CD8-positive, alpha-beta memory T cell (primary cell): ENCODE measurements around the gene PCSK4. TPM values are rescaled to one million over a fixed set of nuclear protein-coding genes. Genes with fewer than 3 reads are reported as not detected.
"Not testable (repeated sequence)": the region's sequence is repeated elsewhere in the genome, so short reads cannot be mapped to it uniquely, and the experiment has no call there.

ENCODE experiments used
- CTCF ChIA-PET: fragments of 350-600 bp; sonication (Branson Sonifier 250); formaldehyde crosslinking; loops from one replicate; lab custom pipeline; 2021; ENCODE audit warnings: antibody characterized with exemption; lab: Charles Lee
- POLR2A ChIA-PET: fragments of 350-600 bp; sonication (Branson Sonifier 250); formaldehyde crosslinking; loops from one replicate; lab custom pipeline; 2021; ENCODE audit warnings: antibody characterized with exemption; lab: Charles Lee
- DNase-seq, 5 donors: peaks; one replicate each; pipeline versions ENCODE4 v3.0.0 to v3.0.0-alpha.2; 2020 to 2022; ENCODE audit warnings: mixed read lengths in 1 of 5
- H3K27ac ChIP-seq: one replicate; pipeline ENCODE4 v1.7.0; 2013; ENCODE audit warnings: low read depth, mild to moderate bottlenecking, low read length, moderate library complexity
- H3K27me3 ChIP-seq: 2 replicates; pipeline ENCODE4 v1.7.0; 2013; ENCODE audit warnings: low read length, mild to moderate bottlenecking; ENCODE audit not compliant: insufficient read depth, poor library complexity, severe bottlenecking
- H3K36me3 ChIP-seq: 2 replicates; pipeline ENCODE4 v1.7.0; 2013; ENCODE audit warnings: mild to moderate bottlenecking, low read length, moderate library complexity; ENCODE audit not compliant: insufficient read depth
- H3K4me1 ChIP-seq: 2 replicates; pipeline ENCODE4 v1.7.0; 2013; ENCODE audit warnings: mild to moderate bottlenecking, low read length, moderate library complexity; ENCODE audit not compliant: insufficient read depth
- H3K4me3 ChIP-seq: 2 replicates; pipeline ENCODE4 v1.7.0; 2013; ENCODE audit warnings: mild to moderate bottlenecking, low read length
- H3K9me3 ChIP-seq: 2 replicates; pipeline ENCODE4 v1.7.0; 2013; ENCODE audit warnings: mild to moderate bottlenecking, low read length
- H3K27ac Mint-ChIP-seq, 8 donors: one replicate each; pipeline ENCODE4 v1.8.0; 2020 to 2021; ENCODE audit warnings: mixed read lengths in 8 of 8, mild to moderate bottlenecking in 6 of 8, inconsistent platforms in 3 of 8, moderate library complexity in 3 of 8
- H3K27me3 Mint-ChIP-seq, 2 donors: one replicate each; pipeline ENCODE4 v1.8.0; 2020 to 2021; ENCODE audit warnings: mixed read lengths in 2 of 2, mild to moderate bottlenecking in 1 of 2, moderate library complexity in 1 of 2
- H3K36me3 Mint-ChIP-seq, 3 donors: one replicate each; pipeline ENCODE4 v1.8.0; 2020 to 2021; ENCODE audit warnings: mixed read lengths in 3 of 3, inconsistent platforms in 1 of 3, mild to moderate bottlenecking in 1 of 3
- H3K4me1 Mint-ChIP-seq, 3 donors: one replicate each; pipeline ENCODE4 v1.8.0; 2020 to 2021; ENCODE audit warnings: mixed read lengths in 3 of 3, inconsistent platforms in 1 of 3, mild to moderate bottlenecking in 1 of 3
- H3K4me3 Mint-ChIP-seq, 7 donors: one replicate each; pipeline ENCODE4 v1.8.0; 2020 to 2021; ENCODE audit warnings: mixed read lengths in 7 of 7, mild to moderate bottlenecking in 6 of 7, moderate library complexity in 4 of 7, inconsistent platforms in 2 of 7
- H3K9me3 Mint-ChIP-seq, 5 donors: one replicate each; pipeline ENCODE4 v1.8.0; 2020 to 2022; ENCODE audit warnings: mixed read lengths in 5 of 5, mild to moderate bottlenecking in 3 of 5, moderate library complexity in 2 of 5, inconsistent platforms in 1 of 5
- polyA plus RNA-seq: library from polyadenylated mRNA; unstranded; fragments of 300-500 nt; fragmentation: Illumina TruSeq; gene quantifications from one replicate; pipeline ENCODE4 v1.2.3, GENCODE V29; 2021
- total RNA-seq, 2 experiments: library from RNA; stranded (reverse); gene quantifications; one replicate each; pipeline ENCODE4 v1.2.3, GENCODE V29; 2021

Gene PCSK4
- total and polyA plus RNA-seq, 3 experiments from 2014 or later = 1.0 to 1.3 (median 1.0) TPM

GRCh38 chr19:1441022-1441426 is 49.1 kb downstream of the PCSK4 start:
- Histone ChIP-seq H3K27me3 (peaks cover 4% of the 10 kb centered on the region), H3K4me3 (no peak overlapping the region), H3K27ac (no peak overlapping the region), H3K4me1 (peaks cover 36% of the 10 kb centered on the region), H3K36me3 (peaks cover 22% of the 10 kb centered on the region), H3K9me3 (no peaks in the 10 kb centered on the region)
- ChIA-PET POLR2A (interaction anchor here (0.6 to 0.9 kb wide), 2 partner anchors 22 to 645 kb away, joined by 3 to 6 read pairs; no protein-coding TSS in a partner anchor), CTCF (interaction anchor here (2.4 kb wide), 1 partner anchor 27 kb away, joined by 5 read pairs; no protein-coding TSS in a partner anchor)
- peak overlapping the region in 6 of 7 donors; percentile 53 to 99 (median 97) for H3K4me3 Mint-ChIP-seq
- H3K27ac Mint-ChIP-seq = peak overlapping the region in 4 of 8 donors; percentile 14 to 96 (median 44)
- peaks cover 2 to 46% (median 3%) of the 10 kb centered on the region in 3 donors for H3K36me3 Mint-ChIP-seq
- no peaks in the 10 kb centered on the region for H3K9me3 Mint-ChIP-seq
- H3K27me3 Mint-ChIP-seq = no peaks in the 10 kb centered on the region
- peaks cover 26 to 46% (median 36%) of the 10 kb centered on the region in 3 donors for H3K4me1 Mint-ChIP-seq
- no peak for DNase-seq

GRCh38 chr19:1440418-1440801 is 49.7 kb downstream of the PCSK4 start:
- peak overlapping the region; percentile 57 to 100 (median 97) for H3K4me3 Mint-ChIP-seq
- H3K27ac ChIP-seq = no peak overlapping the region
- peaks cover 22% of the 10 kb centered on the region for H3K36me3 ChIP-seq
- no peaks in the 10 kb centered on the region for H3K9me3 ChIP-seq
- H3K27me3 Mint-ChIP-seq = no peaks in the 10 kb centered on the region
- H3K36me3 Mint-ChIP-seq = peaks cover 3 to 50% (median 3%) of the 10 kb centered on the region in 3 donors
- DNase-seq = no peak
- H3K27ac Mint-ChIP-seq = peak overlapping the region in 6 of 8 donors; percentile 17 to 96 (median 62)
- H3K4me3 ChIP-seq = no peak overlapping the region
- H3K4me1 ChIP-seq = peaks cover 36% of the 10 kb centered on the region
- POLR2A ChIA-PET = interaction anchor here (0.9 kb wide), 1 partner anchor 22 kb away, joined by 3 read pairs; no protein-coding TSS in a partner anchor
- peaks cover 1% of the 10 kb centered on the region for H3K27me3 ChIP-seq
- H3K4me1 Mint-ChIP-seq = peaks cover 26 to 45% (median 36%) of the 10 kb centered on the region in 3 donors
- H3K9me3 Mint-ChIP-seq = no peaks in the 10 kb centered on the region
- CTCF ChIA-PET = interaction anchor here (2.4 kb wide), 1 partner anchor 26 kb away, joined by 5 read pairs; no protein-coding TSS in a partner anchor

GRCh38 chr19:1439525-1440417 is 50.4 kb downstream of the PCSK4 start:
- not testable (repeated sequence) for H3K9me3 ChIP-seq, H3K27me3 ChIP-seq, DNase-seq, H3K9me3 Mint-ChIP-seq, H3K27me3 Mint-ChIP-seq
- H3K4me3 Mint-ChIP-seq = peak overlapping the region; percentile 96 to 100 (median 97)
- Histone ChIP-seq H3K27ac (peak overlapping the region; percentile 91), H3K36me3 (peaks cover 22% of the 10 kb centered on the region), H3K4me3 (peak overlapping the region; percentile 89), H3K4me1 (peaks cover 35% of the 10 kb centered on the region)
- H3K36me3 Mint-ChIP-seq = peaks cover 3 to 56% (median 6%) of the 10 kb centered on the region in 3 donors
- CTCF ChIA-PET = interaction anchor here (2.4 kb wide), 1 partner anchor 26 kb away, joined by 5 read pairs; no protein-coding TSS in a partner anchor
- POLR2A ChIA-PET = interaction anchor here (0.9 kb wide), 1 partner anchor 21 kb away, joined by 3 read pairs; no protein-coding TSS in a partner anchor
- H3K27ac Mint-ChIP-seq = peak overlapping the region; percentile 54 to 98 (median 87)
- H3K4me1 Mint-ChIP-seq = peaks cover 25 to 38% (median 33%) of the 10 kb centered on the region in 3 donors

GRCh38 chr19:1438933-1439354 is 51.2 kb downstream of the PCSK4 start:
- H3K36me3 ChIP-seq = peaks cover 22% of the 10 kb centered on the region
- no peaks in the 10 kb centered on the region for H3K9me3 Mint-ChIP-seq
- H3K4me3 ChIP-seq = peak overlapping the region; percentile 89
- H3K4me1 Mint-ChIP-seq = peaks cover 23 to 35% (median 30%) of the 10 kb centered on the region in 3 donors
- DNase-seq = no peak
- ChIA-PET POLR2A (no interaction called here), CTCF (interaction anchor here (2.4 kb wide), 1 partner anchor 25 kb away, joined by 5 read pairs; no protein-coding TSS in a partner anchor)
- no peaks in the 10 kb centered on the region for H3K9me3 ChIP-seq
- H3K27me3 ChIP-seq = no peaks in the 10 kb centered on the region
- H3K36me3 Mint-ChIP-seq = peaks cover 3 to 60% (median 6%) of the 10 kb centered on the region in 3 donors
- peak overlapping the region; percentile 91 for H3K27ac ChIP-seq
- peaks cover 27% of the 10 kb centered on the region for H3K4me1 ChIP-seq
- H3K27ac Mint-ChIP-seq = peak overlapping the region; percentile 54 to 99 (median 97)
- no peaks in the 10 kb centered on the region for H3K27me3 Mint-ChIP-seq
- peak overlapping the region; percentile 96 to 100 (median 97) for H3K4me3 Mint-ChIP-seq

DNA sequence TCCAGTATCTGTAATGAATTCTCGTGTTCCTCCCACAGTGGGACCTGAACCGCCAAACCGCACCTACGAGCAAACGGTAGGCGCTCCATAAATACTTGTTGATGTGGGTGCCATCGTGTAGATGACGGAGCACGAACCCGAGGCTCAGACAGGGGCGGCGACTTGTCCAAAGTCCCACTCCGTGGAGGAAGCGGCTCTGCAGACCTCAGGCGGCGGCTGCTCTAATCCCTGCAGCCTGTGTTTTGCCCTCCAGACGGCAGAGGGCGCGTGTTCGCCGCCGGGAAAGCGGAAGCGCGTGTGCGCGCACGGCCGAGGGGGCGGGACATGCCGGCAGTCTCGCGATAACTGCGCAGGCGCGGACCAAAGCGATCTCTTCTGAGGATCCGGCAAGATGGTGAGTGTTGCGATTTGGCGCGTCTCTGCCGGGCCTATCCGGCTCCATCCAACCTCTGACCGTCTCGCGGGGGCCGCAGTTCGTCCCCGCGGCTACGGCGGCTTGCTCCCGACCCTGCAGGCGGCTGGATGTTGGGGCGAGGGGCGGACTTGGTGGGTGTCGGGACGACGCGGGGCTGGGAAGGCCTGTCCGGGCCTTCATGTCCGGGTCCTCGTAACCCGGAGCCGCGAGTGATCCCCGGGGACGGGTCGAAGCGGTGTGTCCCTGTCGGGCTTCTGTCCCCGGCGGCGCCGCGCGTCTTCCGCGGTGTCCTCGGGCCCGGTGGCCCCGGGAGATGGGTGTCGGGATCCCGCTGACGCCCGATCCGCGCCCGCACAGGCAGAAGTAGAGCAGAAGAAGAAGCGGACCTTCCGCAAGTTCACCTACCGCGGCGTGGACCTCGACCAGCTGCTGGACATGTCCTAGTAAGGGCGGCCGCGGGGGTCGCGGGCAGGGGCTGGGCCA is 51.9 kb downstream of the PCSK4 start, which contains the start of gene RPS15:
TSS of gene RPS15 (plus strand) at position 362 of the 898 bp plus-strand sequence. CDS start at position 392, 30 bp downstream.
- peak within 1 kb of the TSS; percentile 96 to 100 (median 97) for H3K4me3 Mint-ChIP-seq
- POLR2A ChIA-PET = interaction anchor here (0.8 to 1.0 kb wide), 3 partner anchors 16 to 35 kb away, joined by 4 to 7 read pairs (median 4); no protein-coding TSS in a partner anchor
- Histone ChIP-seq H3K27ac (peak within 1 kb of the TSS; percentile 91), H3K4me1 (peaks cover 27% of the 10 kb centered on the region), H3K4me3 (peak within 1 kb of the TSS; percentile 89), H3K9me3 (no peaks in the 10 kb centered on the region), H3K27me3 (no peaks in the 10 kb centered on the region), H3K36me3 (peaks cover 22% of the 10 kb centered on the region)
- H3K27me3 Mint-ChIP-seq = no peaks in the 10 kb centered on the region
- no peaks in the 10 kb centered on the region for H3K9me3 Mint-ChIP-seq
- H3K4me1 Mint-ChIP-seq = peaks cover 23 to 35% (median 30%) of the 10 kb centered on the region in 3 donors
- H3K36me3 Mint-ChIP-seq = peaks cover 3 to 61% (median 6%) of the 10 kb centered on the region in 3 donors
- peak within 1 kb of the TSS; percentile 96 to 100 (median 98) for H3K27ac Mint-ChIP-seq
- peak; percentile 94 to 98 (median 95) for DNase-seq
- CTCF ChIA-PET = interaction anchor here (0.9 to 2.0 kb wide), 2 partner anchors 29 to 55 kb away, joined by 3 to 8 read pairs; no protein-coding TSS in a partner anchor

DNA sequence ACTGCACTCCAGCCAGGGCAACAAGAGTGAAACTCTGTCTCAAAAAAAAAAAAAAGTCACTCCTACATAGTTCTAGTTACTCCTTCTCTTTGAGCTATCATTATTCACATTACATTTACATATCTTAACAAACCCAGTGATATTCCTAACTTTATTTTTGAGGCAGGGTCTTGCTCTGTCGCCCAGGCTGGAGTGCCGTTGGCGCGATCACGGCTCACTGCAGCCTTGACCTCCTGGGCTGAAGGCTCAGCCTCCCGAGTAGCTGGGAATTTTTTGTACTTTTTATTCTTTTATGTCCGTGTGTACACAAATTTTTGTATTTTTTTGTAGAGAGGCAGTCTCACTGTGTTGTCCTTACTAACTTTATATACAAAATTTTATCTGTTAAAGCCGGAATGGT is 52.5 kb downstream of the PCSK4 start:
- ChIA-PET CTCF (interaction anchor here (0.9 to 2.0 kb wide), 2 partner anchors 28 to 55 kb away, joined by 3 to 8 read pairs; no protein-coding TSS in a partner anchor), POLR2A (interaction anchor here (0.8 to 1.0 kb wide), 3 partner anchors 17 to 35 kb away, joined by 4 to 7 read pairs (median 4); no protein-coding TSS in a partner anchor)
- H3K36me3 ChIP-seq = peaks cover 22% of the 10 kb centered on the region
- peak overlapping the region; percentile 49 to 100 (median 97) for H3K4me3 Mint-ChIP-seq
- H3K27ac ChIP-seq = no peak overlapping the region
- no peaks in the 10 kb centered on the region for H3K9me3 ChIP-seq
- H3K4me1 ChIP-seq = peaks cover 27% of the 10 kb centered on the region
- H3K27me3 ChIP-seq = no peaks in the 10 kb centered on the region
- no peaks in the 10 kb centered on the region for H3K9me3 Mint-ChIP-seq
- DNase-seq = no peak
- no peak overlapping the region for H3K4me3 ChIP-seq
- peaks cover 23 to 35% (median 30%) of the 10 kb centered on the region in 3 donors for H3K4me1 Mint-ChIP-seq
- no peaks in the 10 kb centered on the region for H3K27me3 Mint-ChIP-seq
- peaks cover 3 to 66% (median 6%) of the 10 kb centered on the region in 3 donors for H3K36me3 Mint-ChIP-seq
- peak overlapping the region in 6 of 8 donors; percentile 96 to 100 (median 98) for H3K27ac Mint-ChIP-seq
